HG02642 (cell line): ENCODE results near the gene MAPK10.
"Not testable (repeated sequence)": the region's sequence is repeated elsewhere in the genome, so short reads cannot be mapped to it uniquely, and the experiment has no call there.

ENCODE experiments used
- ATAC-seq: cut with Tn5 transposase; IDR thresholded peaks from one replicate; pipeline ENCODE4 v1.9.1; 2021; ENCODE audit warnings: mild to moderate bottlenecking; ENCODE audit not compliant: unreplicated experiment, poor library complexity

The MAPK10 gene

DNA sequence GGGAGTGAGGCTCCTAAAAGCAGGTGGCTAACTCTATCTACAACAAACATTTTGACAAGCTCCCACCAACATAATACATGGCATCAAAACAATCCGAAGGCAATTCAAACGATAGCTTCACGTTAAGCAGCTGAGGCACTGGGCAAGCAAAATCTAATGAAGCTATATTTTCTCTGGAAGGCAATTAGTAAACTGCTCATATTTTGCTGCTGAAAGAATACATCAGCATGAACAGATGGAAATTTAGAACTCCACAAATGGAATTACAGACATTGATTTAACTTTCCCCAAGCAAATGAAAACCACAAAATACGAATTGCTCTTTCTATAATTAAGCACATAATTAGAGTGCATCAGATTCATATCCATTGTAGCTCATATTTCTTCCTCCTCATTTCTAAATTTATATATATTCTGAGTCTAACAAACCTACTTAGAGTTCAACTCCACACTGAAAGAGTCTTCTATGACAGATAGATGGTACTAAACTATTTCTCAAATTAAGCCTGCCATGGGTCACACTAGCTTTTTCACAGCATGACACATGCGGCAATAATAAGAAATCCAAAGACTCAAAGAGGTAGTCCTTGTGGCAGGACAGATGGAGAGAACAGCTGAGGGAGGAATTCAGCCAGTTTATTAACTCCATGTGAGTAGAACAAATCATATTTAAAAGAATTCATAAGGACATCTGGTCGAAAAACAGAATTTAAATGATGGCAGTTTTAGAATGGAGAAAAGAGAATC lies 305.4 kb downstream of the MAPK10 start:
- no peak for ATAC-seq

DNA sequence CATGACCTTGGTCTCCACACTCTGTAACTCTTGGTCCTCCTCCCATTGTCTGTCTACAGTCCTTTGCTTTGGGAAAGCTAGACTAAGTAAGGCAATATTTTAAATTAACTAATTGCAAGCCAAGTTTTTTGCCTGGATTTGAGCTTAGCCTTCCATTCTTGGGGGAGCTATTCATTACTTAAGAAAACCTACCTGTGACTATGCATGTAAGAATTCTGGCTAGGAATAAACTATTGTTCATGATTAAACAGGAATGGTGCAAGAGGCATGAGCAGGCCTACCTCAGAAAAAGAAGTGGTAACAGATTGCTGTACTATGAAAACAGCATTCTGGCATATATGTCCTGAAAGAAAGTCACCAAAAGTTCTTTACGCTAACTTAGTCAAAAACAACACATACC lies 309.4 kb downstream of the MAPK10 start:
- ATAC-seq, result no peak

GRCh38 chr4:86048426-86048825 lies 311.4 kb downstream of the MAPK10 start:
- ATAC-seq, result no peak

- ATAC-seq, result no peak
Observed at GRCh38 chr4:86044593-86044985, 315.3 kb downstream of the MAPK10 start.

GRCh38 chr4:86043755-86044592 lies 315.9 kb downstream of the MAPK10 start:
- ATAC-seq, result peak; percentile 63

DNA sequence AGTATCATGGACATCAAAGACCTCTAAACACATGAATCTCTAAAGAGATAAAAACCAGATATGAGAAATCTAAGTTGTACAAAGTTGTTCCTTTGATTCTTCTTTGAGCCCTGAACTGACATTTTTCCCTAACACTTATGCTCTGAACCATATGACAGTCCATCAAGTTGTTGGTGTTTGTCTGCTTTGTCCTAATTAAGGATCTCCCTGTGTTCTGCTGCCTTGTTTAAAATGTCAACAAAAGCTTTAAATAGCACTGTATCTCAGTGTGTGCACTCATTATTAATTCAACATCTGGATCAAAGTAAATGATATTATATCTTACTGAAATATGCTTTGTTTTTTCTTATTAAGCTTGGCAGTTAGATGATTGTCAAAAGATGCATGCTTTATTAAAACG lies 321.8 kb downstream of the MAPK10 start:
- no peak for ATAC-seq

DNA sequence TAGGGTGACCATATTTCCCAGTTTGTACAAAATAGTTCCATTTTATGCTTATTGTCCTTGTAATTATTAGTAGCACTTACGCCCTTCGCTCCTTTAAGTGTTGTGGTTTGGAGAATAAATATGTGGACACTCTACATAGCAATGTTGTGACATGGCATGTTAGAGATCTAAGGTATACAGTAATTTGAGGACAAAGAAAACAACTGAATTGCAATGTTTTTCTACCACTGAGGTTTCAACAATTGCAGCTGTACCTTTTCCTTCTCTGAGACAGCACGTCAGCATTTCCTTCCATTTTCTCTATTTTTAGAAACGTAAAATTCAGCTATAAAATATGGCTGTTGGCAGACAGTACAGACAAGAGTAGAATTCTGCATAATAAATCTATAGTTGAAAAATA lies 323.1 kb downstream of the MAPK10 start:
- no peak for ATAC-seq

DNA sequence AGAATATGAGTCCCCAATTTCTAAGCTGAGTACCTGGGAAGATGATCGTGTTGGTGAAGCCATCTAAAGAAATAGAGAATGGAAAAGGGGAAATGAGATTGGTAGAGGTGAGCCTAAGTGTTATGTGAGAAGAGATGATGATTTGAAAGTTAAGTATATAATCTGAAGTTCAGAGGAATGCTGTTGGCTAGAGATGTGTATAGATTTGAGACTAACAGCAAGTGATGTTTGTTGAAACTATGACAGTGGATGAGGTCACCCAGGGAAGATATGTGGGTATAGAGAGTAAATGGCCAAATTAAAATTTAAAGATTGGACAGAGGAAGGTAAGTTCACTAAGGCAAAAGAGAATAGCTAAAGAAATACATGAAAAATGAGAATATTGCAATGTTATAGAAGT lies 324.2 kb downstream of the MAPK10 start:
- ATAC-seq, result no peak

DNA sequence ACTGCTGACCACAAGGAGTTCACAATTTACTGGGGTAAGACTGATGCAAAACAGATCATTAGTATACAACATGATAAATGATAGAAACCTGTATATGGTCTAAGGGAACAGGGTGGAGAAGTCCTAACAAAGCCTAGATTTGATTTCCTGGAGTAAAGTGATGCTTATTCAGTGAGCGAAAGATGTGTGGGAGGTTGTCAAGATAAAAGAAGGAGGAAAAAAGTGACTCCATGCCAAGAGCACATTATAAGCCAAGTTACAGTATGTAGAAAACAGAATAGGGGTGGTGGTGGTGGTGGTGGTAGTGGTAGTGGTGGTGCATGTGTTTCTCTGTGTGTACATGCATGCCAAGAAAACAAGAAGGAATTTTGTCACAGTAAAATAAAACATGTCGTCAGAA lies 325.2 kb downstream of the MAPK10 start:
- ATAC-seq, result no peak

DNA sequence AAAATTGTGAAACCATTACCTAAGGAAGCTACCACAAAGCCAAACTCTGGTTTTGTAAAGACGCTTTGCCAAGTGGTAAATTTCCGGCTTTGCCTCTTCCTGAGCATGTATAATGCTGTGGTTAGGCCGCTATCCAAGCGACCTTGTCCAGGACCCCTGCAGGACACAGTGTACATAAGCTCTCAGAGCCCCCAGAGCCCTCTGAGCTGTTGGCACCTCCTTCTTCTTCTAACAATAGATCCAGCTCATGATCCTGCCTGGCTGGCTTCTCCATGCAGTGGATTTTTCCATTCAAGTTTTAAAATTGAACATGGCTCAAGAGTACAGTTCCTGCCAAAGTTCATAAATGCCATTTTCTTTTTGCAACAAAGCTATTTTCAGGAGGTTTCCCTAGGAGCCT lies 326.7 kb downstream of the MAPK10 start:
- ATAC-seq, result no peak

DNA sequence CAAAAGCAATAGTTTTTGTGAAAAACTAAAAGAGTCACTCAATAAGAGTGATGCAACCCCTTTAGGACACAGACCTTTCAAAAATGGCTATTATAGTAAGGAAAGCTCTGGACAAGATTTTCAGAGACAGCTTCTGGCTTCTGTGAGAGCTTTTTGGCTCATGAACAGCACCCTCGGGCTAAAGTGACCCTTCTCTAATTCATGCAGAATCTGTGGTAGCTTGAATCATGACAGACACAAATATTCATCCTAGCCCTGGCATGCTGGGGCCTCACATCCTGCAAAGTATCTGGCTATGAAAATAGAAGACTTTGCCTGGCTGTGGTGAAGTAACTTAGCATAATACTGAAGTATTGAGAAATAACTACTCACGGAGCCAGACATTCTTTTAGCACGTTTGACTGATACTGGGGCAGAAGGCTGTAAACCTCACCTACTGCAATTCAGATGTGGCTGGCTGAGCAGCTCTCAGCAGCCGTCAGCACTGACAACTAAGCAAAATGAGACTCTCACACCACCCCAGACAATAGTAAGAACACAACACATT lies 327.3 kb downstream of the MAPK10 start:
- no peak for ATAC-seq

- no peak for ATAC-seq
Observed at GRCh38 chr4:86031927-86032326, 327.9 kb downstream of the MAPK10 start.

GRCh38 chr4:86026720-86027119 lies 333.1 kb downstream of the MAPK10 start:
- ATAC-seq, result no peak

DNA sequence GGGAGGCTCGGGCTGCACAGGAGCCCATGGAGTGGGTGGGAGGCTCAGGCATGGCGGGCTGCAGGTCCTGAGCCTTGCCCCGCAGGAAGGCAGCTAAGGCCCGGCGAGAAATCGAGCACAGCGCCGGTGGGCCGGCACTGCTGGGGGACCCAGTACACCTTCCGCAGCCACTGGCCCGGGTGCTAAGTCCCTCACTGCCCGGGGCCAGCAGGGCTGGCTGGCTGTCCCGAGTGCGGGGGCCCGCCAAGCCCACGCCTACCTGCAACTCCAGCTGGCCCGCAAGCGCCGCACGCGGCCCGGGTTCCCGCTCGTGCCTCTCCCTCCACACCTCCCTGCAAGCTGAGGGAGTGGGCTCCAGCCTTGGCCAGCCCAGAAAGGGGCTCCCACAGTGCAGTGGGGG lies 338.2 kb downstream of the MAPK10 start:
- not testable (repeated sequence) for ATAC-seq

- no peak for ATAC-seq
Observed at GRCh38 chr4:86019906-86020305, 339.9 kb downstream of the MAPK10 start.

DNA sequence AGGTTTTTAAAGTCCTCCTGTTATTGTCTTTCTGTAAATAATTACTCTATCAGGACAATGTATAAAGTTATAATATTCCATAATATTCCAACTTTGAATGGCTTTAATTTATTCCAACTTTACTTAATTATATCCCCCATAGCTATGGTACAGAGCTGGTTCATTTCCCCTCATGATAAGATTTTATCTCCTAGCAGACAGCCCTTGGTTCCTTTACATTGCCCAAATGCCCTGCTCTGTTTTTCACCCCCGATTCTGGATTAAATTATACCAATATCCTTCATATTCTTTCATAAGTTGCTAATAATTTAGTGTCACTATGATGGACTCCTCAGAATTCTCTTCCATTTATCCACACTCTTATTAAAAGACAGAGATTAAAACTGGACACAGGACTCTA lies 340.5 kb downstream of the MAPK10 start:
- ATAC-seq, result no peak

DNA sequence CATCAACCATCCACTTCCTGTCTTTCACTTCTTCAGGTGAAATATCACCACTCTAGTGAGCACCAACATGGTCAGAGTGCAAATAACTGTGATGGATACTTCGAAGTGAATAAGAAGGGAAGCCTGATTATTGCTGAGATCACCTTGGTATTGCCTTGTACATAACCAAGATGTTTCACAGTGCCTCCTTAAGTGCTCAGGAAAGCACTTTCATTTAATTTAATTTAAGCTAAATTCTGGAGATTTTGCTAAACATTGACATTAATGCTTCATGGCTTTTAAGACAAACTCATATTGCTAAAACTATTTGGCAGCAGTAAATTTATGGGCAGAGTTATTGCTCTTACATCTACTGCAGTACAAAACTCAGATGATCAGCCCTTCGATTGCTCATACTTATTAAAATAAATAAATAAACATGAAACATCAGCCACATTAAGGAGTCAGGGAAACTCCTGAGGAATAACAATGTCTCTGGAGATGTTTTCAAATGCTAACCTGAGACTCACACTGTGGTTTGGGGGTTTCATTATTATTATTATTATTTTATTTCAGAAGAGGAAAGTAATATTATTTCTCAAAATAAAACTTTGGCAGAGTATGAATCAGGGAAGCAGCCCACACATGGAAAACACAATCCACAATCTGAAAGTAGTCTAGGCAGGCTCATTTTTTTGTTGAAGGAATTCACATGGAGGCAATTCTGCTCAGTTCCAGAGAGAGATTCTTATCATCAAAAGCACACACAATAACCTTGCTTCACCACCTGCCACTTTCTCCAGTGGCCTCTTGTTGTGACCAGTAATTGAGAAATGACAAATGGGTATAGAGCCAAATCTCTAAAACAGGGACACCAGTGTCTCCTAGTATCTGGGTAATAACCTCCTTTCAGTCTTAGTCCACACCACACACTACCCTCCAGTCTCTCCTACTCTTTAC lies 344.2 kb downstream of the MAPK10 start:
- ATAC-seq, result no peak

GRCh38 chr4:86014599-86014998 lies 345.3 kb downstream of the MAPK10 start:
- peak; percentile 86 for ATAC-seq

GRCh38 chr4:86013621-86014020 lies 346.2 kb downstream of the MAPK10 start:
- ATAC-seq, result no peak

GRCh38 chr4:86011117-86011516 lies 348.7 kb downstream of the MAPK10 start:
- no peak for ATAC-seq
